ENCODE measurements around the gene UBL4B.
A peak's percentile ranks its signal among the peaks of the same experiment; 100 is the strongest.

UBL4B gene

GRCh38 chr1:110158261-110158660 lies 46.0 kb downstream of the UBL4B start:
- no peak for DNase-seq

- peak in 1 of 2 donors; percentile 10 for DNase-seq
Observed at GRCh38 chr1:110159168-110159567, 46.9 kb downstream of the UBL4B start.

- peak; percentile 22 to 59 for DNase-seq
Observed at GRCh38 chr1:110160538-110161100, 48.4 kb downstream of the UBL4B start.

- no peak for DNase-seq
Observed at GRCh38 chr1:110161165-110161564, 48.9 kb downstream of the UBL4B start.

- DNase-seq: no peak
Observed at GRCh38 chr1:110161849-110162248, 49.6 kb downstream of the UBL4B start.

Data from inflammatory macrophage (primary cell).